H9 (cell line): ENCODE results near the gene SRCAP. TPM values are rescaled to one million over a fixed set of nuclear protein-coding genes. Genes with fewer than 3 reads are reported as not detected.

Source experiments
- DNase-seq: peaks from one replicate; pipeline ENCODE4 v3.0.0-alpha.2; 2017
- H2AFZ ChIP-seq: one replicate; pipeline ENCODE4 v1.6.1; 2013; ENCODE audit warnings: mild to moderate bottlenecking, low read length, control low read depth, moderate library complexity
- H2AK5ac ChIP-seq: 2 replicates; pipeline ENCODE4 v1.6.1; 2013; ENCODE audit warnings: low read length, control low read depth, mixed read lengths; ENCODE audit not compliant: insufficient read length
- H2BK120ac ChIP-seq: one replicate; pipeline ENCODE4 v1.6.1; 2013; ENCODE audit warnings: low read depth, mild to moderate bottlenecking, low read length, control low read depth, inconsistent platforms; ENCODE audit not compliant: poor library complexity, severe bottlenecking
- H2BK12ac ChIP-seq: 2 replicates; pipeline ENCODE4 v1.6.1; 2013; ENCODE audit warnings: low read length, control low read depth, mixed read lengths, low read depth; ENCODE audit not compliant: insufficient read length
- H2BK15ac ChIP-seq: 2 replicates; pipeline ENCODE4 v1.6.1; 2013; ENCODE audit warnings: low read depth, low read length, control low read depth
- H2BK20ac ChIP-seq: one replicate; pipeline ENCODE4 v1.6.1; 2013; ENCODE audit warnings: low read depth, mild to moderate bottlenecking, low read length, control low read depth, inconsistent platforms; ENCODE audit not compliant: poor library complexity, severe bottlenecking
- H2BK5ac ChIP-seq: 2 replicates; pipeline ENCODE4 v1.6.1; 2013; ENCODE audit warnings: low read length, control low read depth, mixed read lengths; ENCODE audit not compliant: insufficient read length
- H3K14ac ChIP-seq: 2 replicates; pipeline ENCODE4 v1.6.1; 2013; ENCODE audit warnings: low read length, control low read depth; ENCODE audit not compliant: insufficient read depth
- H3K18ac ChIP-seq: 2 replicates; pipeline ENCODE4 v1.6.1; 2013; ENCODE audit warnings: low read depth, mild to moderate bottlenecking, mixed read lengths, low read length, control low read depth; ENCODE audit not compliant: insufficient read length
- H3K23ac ChIP-seq: 2 replicates; pipeline ENCODE4 v1.6.1; 2013; ENCODE audit warnings: low read length, control low read depth, mixed read lengths, low read depth; ENCODE audit not compliant: insufficient read length
- H3K23me2 ChIP-seq: 2 replicates; pipeline ENCODE4 v1.6.1; 2013; ENCODE audit warnings: low read depth, mild to moderate bottlenecking, mixed read lengths, low read length, control low read depth; ENCODE audit not compliant: insufficient read length, poor library complexity, severe bottlenecking
- H3K27ac ChIP-seq: 2 replicates; pipeline ENCODE4 v1.5.1; 2013; ENCODE audit warnings: low read length, control low read depth, mixed read lengths, low read depth; ENCODE audit not compliant: insufficient read length
- H3K27me3 ChIP-seq: 2 replicates; pipeline ENCODE4 v1.6.1; 2013; ENCODE audit warnings: low read length, control low read depth, inconsistent platforms; ENCODE audit not compliant: insufficient read depth
- H3K4ac ChIP-seq: 2 replicates; pipeline ENCODE4 v1.6.1; 2013; ENCODE audit warnings: low read depth, mild to moderate bottlenecking, control low read depth, inconsistent platforms, low read length, moderate library complexity
- H3K4me1 ChIP-seq: 2 replicates; pipeline ENCODE4 v1.6.1; 2013; ENCODE audit warnings: low read length, control low read depth, inconsistent platforms; ENCODE audit not compliant: insufficient read depth
- H3K4me2 ChIP-seq: 2 replicates; pipeline ENCODE4 v1.6.1; 2013; ENCODE audit warnings: low read length, control low read depth, mixed read lengths; ENCODE audit not compliant: insufficient read length, insufficient read depth
- H3K56ac ChIP-seq: 2 replicates; pipeline ENCODE4 v1.6.1; 2013; ENCODE audit warnings: low read depth, mild to moderate bottlenecking, mixed read lengths, low read length, control low read depth; ENCODE audit not compliant: insufficient read length
- H3K79me1 ChIP-seq: 2 replicates; pipeline ENCODE4 v1.6.1; 2013; ENCODE audit warnings: low read depth, mild to moderate bottlenecking, moderate library complexity, low read length, control low read depth, inconsistent platforms; ENCODE audit not compliant: insufficient read depth, poor library complexity, severe bottlenecking
- H3K79me2 ChIP-seq: 2 replicates; pipeline ENCODE4 v1.6.1; 2013; ENCODE audit warnings: low read length, control low read depth, inconsistent platforms; ENCODE audit not compliant: insufficient read depth
- H3K9ac ChIP-seq: 2 replicates; pipeline ENCODE4 v1.6.1; 2013; ENCODE audit warnings: low read length, control low read depth, mixed read lengths; ENCODE audit not compliant: insufficient read length; ENCODE audit errors: extremely low read depth
- H3K9me3 ChIP-seq: one replicate; pipeline ENCODE4 v1.6.1; 2013; ENCODE audit warnings: low read depth, low read length, inconsistent platforms; ENCODE audit not compliant: control insufficient read depth
- H3T11ph ChIP-seq: one replicate; pipeline ENCODE4 v1.6.1; 2013; ENCODE audit warnings: mild to moderate bottlenecking, low read length, control low read depth, inconsistent platforms
- H4K20me1 ChIP-seq: one replicate; pipeline ENCODE4 v1.6.1; 2013; ENCODE audit not compliant: control insufficient read depth, insufficient read length, insufficient read depth
- H4K5ac ChIP-seq: 2 replicates; pipeline ENCODE4 v1.6.1; 2013; ENCODE audit warnings: low read depth, mild to moderate bottlenecking, mixed read lengths, low read length, control low read depth; ENCODE audit not compliant: insufficient read length
- H4K8ac ChIP-seq: replicated peaks from 2 replicates; pipeline ENCODE4 v1.6.1; 2013; ENCODE audit warnings: low read length, control low read depth, mixed read lengths, low read depth; ENCODE audit not compliant: insufficient read length
- H4K91ac ChIP-seq: 2 replicates; pipeline ENCODE4 v1.6.1; 2013; ENCODE audit warnings: low read depth, mild to moderate bottlenecking, moderate library complexity, mixed read lengths, low read length, control low read depth; ENCODE audit not compliant: insufficient read length
- H3K27ac Mint-ChIP-seq, 3 experiments: 2 replicates in 2 of 3; 3 replicates in 1 of 3; pipeline ENCODE4 v1.8.0; 2020 to 2021; ENCODE audit warnings: mixed read lengths in 3 of 3, mild to moderate bottlenecking in 1 of 3, moderate library complexity in 1 of 3
- H3K27me3 Mint-ChIP-seq: 2 replicates; pipeline ENCODE4 v1.8.0; 2021; ENCODE audit warnings: low read depth, mild to moderate bottlenecking, moderate library complexity, mixed read lengths
- H3K36me3 Mint-ChIP-seq, 3 experiments: 2 replicates in 2 of 3; 3 replicates in 1 of 3; pipeline ENCODE4 v1.8.0; 2020 to 2021; ENCODE audit warnings: low read depth in 3 of 3, mixed read lengths in 3 of 3; ENCODE audit not compliant: insufficient read depth in 1 of 3
- H3K4me1 Mint-ChIP-seq, 2 experiments: 2 replicates each; pipeline ENCODE4 v1.8.0; 2020; ENCODE audit warnings: mixed read lengths in 2 of 2
- H3K4me3 Mint-ChIP-seq, 2 experiments: 2 replicates in 1 of 2; 3 replicates in 1 of 2; pipeline ENCODE4 v1.8.0; 2020 to 2021; ENCODE audit warnings: mild to moderate bottlenecking in 2 of 2, mixed read lengths in 2 of 2, moderate library complexity in 1 of 2
- H3K9me3 Mint-ChIP-seq, 2 experiments: 2 replicates in 1 of 2; 3 replicates in 1 of 2; pipeline ENCODE4 v1.8.0; 2020; ENCODE audit warnings: mild to moderate bottlenecking in 2 of 2, mixed read lengths in 2 of 2, moderate library complexity in 1 of 2
- CTCF ChIP-seq: fragments of 200-600 bp; sonication (generic); conservative IDR thresholded peaks from 3 replicates; pipeline ENCODE4 v1.8.0; 2021; ENCODE audit warnings: antibody characterized with exemption, mild to moderate bottlenecking
- WGBS: extraction: QIAGEN DNeasy Blood & Tissue Kit; methylation state at CpG from one replicate; pipeline ENCODE4 v1.1.7; 2013; ENCODE audit warnings: missing lambda C conversion rate, low lambda C conversion rate, mixed read lengths; ENCODE audit not compliant: insufficient read length; ENCODE audit errors: extremely low coverage; 5-methylcytosine and 5-hydroxymethylcytosine counted together
- total RNA-seq: library from RNA; stranded (reverse); gene quantifications from 2 replicates; pipeline ENCODE4 v1.2.1, GENCODE V29; 2021

SRCAP gene
- total RNA-seq, 1 experiment from 2014 or later: 63.1 TPM

GRCh38 chr16:30778549-30779244, 79.7 kb downstream of the SRCAP start:
- H2BK20ac ChIP-seq: no peak overlapping the region
- DNase-seq: peak; percentile 65
- no peaks in the 10 kb centered on the region for H3K4me1 ChIP-seq
- H4K5ac ChIP-seq: no peak overlapping the region
- no peak overlapping the region for H3K27ac ChIP-seq
- H2AK5ac ChIP-seq: no peak overlapping the region
- Mint-ChIP-seq H3K9me3 (no peaks in the 10 kb centered on the region), H3K36me3 (peaks cover 12 to 36% (median 23%) of the 10 kb centered on the region in 3 experiments; a peak in 6 of 7 replicates), H3K27ac (peak overlapping the region in 2 of 3 experiments; percentile 76 to 88; a peak in 6 of 7 replicates), H3K27me3 (peaks cover 3% of the 10 kb centered on the region; the same call in 1 of the 2 replicates), H3K4me3 (peak overlapping the region in 1 of 2 experiments; percentile 46; a peak in 2 of 5 replicates), H3K4me1 (peaks cover 18 to 24% of the 10 kb centered on the region in 2 experiments)
- H3K4me2 ChIP-seq: no peak overlapping the region
- no peak overlapping the region for H3K23ac ChIP-seq
- no peak overlapping the region for H2BK120ac ChIP-seq
- H3K18ac ChIP-seq: no peak overlapping the region
- no peak overlapping the region for H3K9ac ChIP-seq
- H3K79me1 ChIP-seq: no peaks in the 10 kb centered on the region
- no peak overlapping the region for H3K56ac ChIP-seq
- WGBS: no CpG with 5 or more reads among the region's 14 CpGs
- H4K91ac ChIP-seq: no peak overlapping the region
- no peaks in the 10 kb centered on the region for H3K79me2 ChIP-seq
- no peak overlapping the region for H4K8ac ChIP-seq
- H2BK5ac ChIP-seq: no peak overlapping the region
- no peak overlapping the region for H2AFZ ChIP-seq
- H3K23me2 ChIP-seq: peaks cover 4% of the 10 kb centered on the region
- H3K14ac ChIP-seq: no peak overlapping the region
- peaks cover 3% of the 10 kb centered on the region for H4K20me1 ChIP-seq
- no peak overlapping the region for H2BK15ac ChIP-seq
- H3K27me3 ChIP-seq: no peaks in the 10 kb centered on the region
- H2BK12ac ChIP-seq: no peak overlapping the region
- no peaks in the 10 kb centered on the region for H3K9me3 ChIP-seq
- no peak overlapping the region for H3K4ac ChIP-seq
- H3T11ph ChIP-seq: no peak overlapping the region
- TF ChIP-seq CTCF: no peak
